ENCODE measurements around the gene CFAP91. TPM values are rescaled to one million over a fixed set of nuclear protein-coding genes. Genes with fewer than 3 reads are reported as not detected.

The CFAP91 gene
- total and polyA plus RNA-seq, 9 of the 15 experiments (the other 6 are each of a cell fraction or from before 2014, with no cell fraction given): not detected

- Histone ChIP-seq H3K9ac (ENCODE audit: insufficient read depth in 1 of 2, low read depth in 2 of 2, low read length in 2 of 2) (no peak overlapping the region), H3K27ac (ENCODE audit: extremely low read depth, low read depth, low read length) (no peak overlapping the region), H4K20me1 (replicated peaks; ENCODE audit: control insufficient read depth, insufficient read depth, low read length) (no peaks in the 10 kb centered on the region), H3K4me2 (ENCODE audit: insufficient read depth, low read length) (no peak overlapping the region), H2AFZ (ENCODE audit: low read depth, low read length) (no peak overlapping the region), H3K27me3 (ENCODE audit: control insufficient read depth in 2 of 2, insufficient read depth in 2 of 2, low read length in 2 of 2) (peaks cover 7 to 9% of the 10 kb centered on the region in 2 experiments; a peak in 4 of 5 replicates), H3K36me3 (ENCODE audit: control insufficient read depth, insufficient read depth, low read length) (no peaks in the 10 kb centered on the region), H3K79me2 (ENCODE audit: control insufficient read depth, insufficient read depth, low read length) (no peaks in the 10 kb centered on the region), H3K4me1 (replicated peaks in 1 of 2; ENCODE audit: control insufficient read depth in 2 of 2, insufficient read depth in 2 of 2, low read length in 2 of 2) (no peaks in the 10 kb centered on the region), H3K4me3 (no peak overlapping the region), H3K9me1 (ENCODE audit: control insufficient read depth, insufficient read depth, low read length) (no peaks in the 10 kb centered on the region), H3K9me3 (replicated peaks; ENCODE audit: control insufficient read depth, insufficient read depth, low read depth, low read length) (no peaks in the 10 kb centered on the region)
- in situ Hi-C loops (cut with MboI): no loop called here
- ChIA-PET CTCF (ENCODE audit: low intra/inter-chr PET ratio) (no interaction called here), POLR2A (no interaction called here)
- ATAC-seq: no peak
- BruUV-seq (replicated peaks): no TSS peak
- DNase-seq (ENCODE audit: extremely low read depth in 1 of 4, low spot score in 3 of 4): no peak
- no peak for FAIRE-seq
- WGBS (ENCODE audit: insufficient coverage, low coverage, missing lambda C conversion rate): 0% methylated on average over 4 of the region's 4 CpGs
- intact Hi-C loops (cut with micrococcal nuclease): no loop called here
- TF ChIP-seq RBM15 (IDR thresholded peaks at IDR 0.05; ENCODE audit: insufficient read depth, low read length): no peak
- TF ChIP-seq GTF3C2 (IDR thresholded peaks at IDR 0.05; ENCODE audit: borderline replicate concordance, extremely low read depth, insufficient read length): no peak
- TF ChIP-seq BRD4 (IDR thresholded peaks at IDR 0.05): no peak
Observed at GRCh38 chr3:119747357-119747756, 44.5 kb downstream of the CFAP91 start.
